ENCODE measurements around the gene PGAM1.
"Not testable (repeated sequence)": the region's sequence is repeated elsewhere in the genome, so short reads cannot be mapped to it uniquely, and the experiment has no call there.

PGAM1 gene

GRCh38 chr10:97459933-97460332 lies 33.9 kb downstream of the PGAM1 start:
- no peak for DNase-seq

- no peak for DNase-seq
Observed at GRCh38 chr10:97462309-97462708, 36.3 kb downstream of the PGAM1 start.

GRCh38 chr10:97463363-97464132 lies 37.6 kb downstream of the PGAM1 start:
- peak; percentile 57 for DNase-seq

- DNase-seq: no peak
Observed at GRCh38 chr10:97464226-97464625, 38.2 kb downstream of the PGAM1 start.

- no peak for DNase-seq
Observed at GRCh38 chr10:97465982-97466381, 40.0 kb downstream of the PGAM1 start.

- no peak for DNase-seq
Observed at GRCh38 chr10:97466755-97467154, 40.8 kb downstream of the PGAM1 start.

GRCh38 chr10:97468162-97468561 lies 42.2 kb downstream of the PGAM1 start:
- no peak for DNase-seq

- not testable (repeated sequence) for DNase-seq
Observed at GRCh38 chr10:97468781-97469180, 42.8 kb downstream of the PGAM1 start.

- DNase-seq: no peak
Observed at GRCh38 chr10:97474918-97475317, 48.9 kb downstream of the PGAM1 start.

- DNase-seq: no peak
Observed at GRCh38 chr10:97475936-97476594, 50.1 kb downstream of the PGAM1 start.

GRCh38 chr10:97479410-97479809 lies 53.4 kb downstream of the PGAM1 start:
- not testable (repeated sequence) for DNase-seq

- no peak for DNase-seq
Observed at GRCh38 chr10:97479939-97480338, 53.9 kb downstream of the PGAM1 start.

- DNase-seq: no peak
Observed at GRCh38 chr10:97481071-97481470, 55.1 kb downstream of the PGAM1 start.

GRCh38 chr10:97482381-97482780 lies 56.4 kb downstream of the PGAM1 start:
- DNase-seq: no peak

Data from retina (tissue), 1 donor.